Cardiac fibroblast (primary cell): ENCODE results near the gene WRNIP1.

Source experiments
- DNase-seq, 2 donors: peaks; one replicate each; pipeline versions ENCODE4 v3.0.0 to v3.0.0-alpha.2; 2010; ENCODE audit warnings: low read depth in 2 of 2
- H3K4me3 ChIP-seq, 2 donors: replicated peaks in 1 of 2; 1 replicate in 1 of 2; 2 replicates in 1 of 2; pipeline ENCODE4 v1.5.1; 2011; ENCODE audit warnings: low read depth in 2 of 2, low read length in 2 of 2, mild to moderate bottlenecking in 2 of 2, moderate library complexity in 1 of 2
- TF ChIP-seq, protein P1 (sequence below): IDR thresholded peaks from one replicate; pipeline ENCODE4 v1.5.1; 2011; ENCODE audit warnings: low read depth, mild to moderate bottlenecking, low read length, inconsistent platforms

Gene WRNIP1

DNA sequence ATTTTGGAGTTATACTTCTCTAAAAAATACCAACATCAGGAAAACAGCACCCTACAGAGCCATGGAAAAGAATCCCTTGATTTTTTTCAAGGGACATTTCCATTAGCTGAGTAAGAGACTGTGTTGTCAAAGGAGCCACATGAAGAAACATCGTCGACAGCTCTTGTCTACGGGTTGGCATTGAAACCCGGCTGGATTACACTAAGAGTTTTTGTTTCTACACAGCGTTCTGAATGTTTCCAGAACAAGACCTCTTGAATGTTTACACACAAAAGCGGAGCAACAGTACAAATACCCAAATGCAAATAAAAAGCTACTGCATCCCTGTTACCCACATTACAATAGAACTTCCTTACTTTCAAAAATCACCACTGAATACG is 12.1 kb upstream of the WRNIP1 start:
- DNase-seq: no peak
- H3K4me3 ChIP-seq: no peak overlapping the region
- TF ChIP-seq, protein P1, sequence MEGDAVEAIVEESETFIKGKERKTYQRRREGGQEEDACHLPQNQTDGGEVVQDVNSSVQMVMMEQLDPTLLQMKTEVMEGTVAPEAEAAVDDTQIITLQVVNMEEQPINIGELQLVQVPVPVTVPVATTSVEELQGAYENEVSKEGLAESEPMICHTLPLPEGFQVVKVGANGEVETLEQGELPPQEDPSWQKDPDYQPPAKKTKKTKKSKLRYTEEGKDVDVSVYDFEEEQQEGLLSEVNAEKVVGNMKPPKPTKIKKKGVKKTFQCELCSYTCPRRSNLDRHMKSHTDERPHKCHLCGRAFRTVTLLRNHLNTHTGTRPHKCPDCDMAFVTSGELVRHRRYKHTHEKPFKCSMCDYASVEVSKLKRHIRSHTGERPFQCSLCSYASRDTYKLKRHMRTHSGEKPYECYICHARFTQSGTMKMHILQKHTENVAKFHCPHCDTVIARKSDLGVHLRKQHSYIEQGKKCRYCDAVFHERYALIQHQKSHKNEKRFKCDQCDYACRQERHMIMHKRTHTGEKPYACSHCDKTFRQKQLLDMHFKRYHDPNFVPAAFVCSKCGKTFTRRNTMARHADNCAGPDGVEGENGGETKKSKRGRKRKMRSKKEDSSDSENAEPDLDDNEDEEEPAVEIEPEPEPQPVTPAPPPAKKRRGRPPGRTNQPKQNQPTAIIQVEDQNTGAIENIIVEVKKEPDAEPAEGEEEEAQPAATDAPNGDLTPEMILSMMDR: no peak

DNA sequence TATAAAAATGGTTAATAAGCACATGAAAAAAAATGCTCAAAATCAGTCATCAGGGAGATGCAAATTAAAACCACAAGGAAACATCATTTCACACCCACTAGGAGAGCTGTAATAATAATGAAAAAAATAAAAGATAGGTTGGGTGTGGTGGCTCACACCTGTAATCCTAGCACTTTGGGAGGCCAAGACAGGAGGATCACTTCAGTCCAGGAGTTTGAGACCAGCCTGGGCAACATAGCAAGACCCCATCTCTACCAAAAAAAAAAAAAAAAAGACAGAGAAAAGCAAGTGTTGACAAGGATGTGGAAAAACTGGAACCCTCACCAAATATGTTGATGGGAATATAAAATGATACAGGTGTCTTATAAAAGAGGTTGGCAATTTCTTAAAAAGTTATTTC is 11.4 kb upstream of the WRNIP1 start:
- DNase-seq: no peak
- no peak overlapping the region for H3K4me3 ChIP-seq
- TF ChIP-seq, protein P1: no peak

DNA sequence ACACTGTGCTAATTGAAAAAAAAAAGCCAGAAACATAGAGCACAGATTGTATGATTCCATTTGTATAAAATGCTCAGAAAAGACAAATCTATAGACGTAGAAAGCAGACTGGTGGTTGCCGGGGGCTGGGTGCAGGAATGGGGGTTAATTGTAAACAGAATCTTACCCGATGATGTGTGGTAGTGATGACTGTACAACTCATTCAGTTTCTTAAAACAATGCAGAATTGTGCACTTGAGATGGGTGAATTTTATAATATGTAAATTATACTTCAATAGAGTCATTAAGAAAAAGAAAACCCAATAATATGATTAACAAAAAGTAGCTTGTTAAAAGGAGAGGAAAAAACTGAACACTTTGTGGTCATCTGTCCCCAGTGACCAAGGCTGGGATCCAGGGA is 10.8 kb upstream of the WRNIP1 start:
- TF ChIP-seq, protein P1: no peak
- H3K4me3 ChIP-seq: no peak overlapping the region
- DNase-seq: no peak

DNA sequence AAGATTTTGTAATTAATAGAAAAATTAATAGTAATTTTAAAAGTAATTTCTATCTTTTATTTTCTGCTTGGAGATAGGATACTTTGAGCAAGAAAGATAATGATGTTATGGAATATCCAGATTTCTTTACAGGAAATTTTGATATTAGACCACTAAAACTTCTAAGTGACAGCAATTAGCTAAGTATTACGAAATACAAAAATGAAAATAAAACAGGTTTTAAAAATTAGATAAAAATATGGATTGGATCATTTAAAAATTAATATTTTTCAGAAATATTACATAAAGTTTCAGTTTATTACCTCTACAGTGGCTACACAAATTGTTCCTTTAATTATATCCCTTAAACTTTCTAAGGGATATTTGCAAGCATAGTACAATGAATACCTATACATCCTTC is 10.3 kb upstream of the WRNIP1 start:
- no peak overlapping the region for H3K4me3 ChIP-seq
- no peak for DNase-seq
- TF ChIP-seq, protein P1: no peak

DNA sequence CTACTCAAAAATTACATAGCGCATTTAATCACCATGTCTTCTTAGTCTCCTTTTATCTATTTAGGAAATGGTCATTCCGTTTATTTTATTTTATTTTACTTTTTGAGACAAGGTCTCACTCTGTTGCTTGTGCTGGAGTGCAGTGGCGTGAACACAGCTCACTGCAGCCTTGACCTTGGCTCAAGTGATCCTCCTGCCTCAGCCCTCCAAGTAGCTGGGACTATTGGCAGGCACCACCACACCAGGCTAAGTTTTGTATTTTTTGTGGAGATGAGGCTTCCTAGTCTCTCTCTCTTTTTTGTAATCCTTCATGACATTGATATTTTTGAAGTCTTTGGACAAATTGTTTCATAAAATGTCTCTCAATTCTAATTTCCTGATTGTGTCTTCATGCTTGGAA is 9.7 kb upstream of the WRNIP1 start:
- H3K4me3 ChIP-seq: no peak overlapping the region
- TF ChIP-seq, protein P1: no peak
- DNase-seq: no peak

DNA sequence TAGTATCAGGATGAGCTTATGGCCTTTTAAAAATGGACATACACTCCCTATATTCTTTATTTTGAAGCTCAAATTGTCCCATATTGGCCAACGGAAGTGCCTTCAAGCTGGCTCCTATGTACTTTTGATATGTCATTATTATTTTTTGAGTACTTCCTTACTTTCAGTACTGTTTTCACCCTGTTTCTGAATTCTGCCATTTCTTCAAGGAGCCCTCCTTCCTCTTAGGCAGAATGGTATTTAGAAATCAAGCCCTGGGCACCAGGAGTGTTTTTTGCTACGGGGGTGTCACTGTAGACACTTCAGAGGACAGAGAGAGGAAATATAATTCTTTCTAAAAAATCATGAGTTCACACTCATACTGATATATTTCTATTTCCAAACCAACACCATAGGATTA is 9.0 kb upstream of the WRNIP1 start:
- no peak for DNase-seq

More for the DNA sequence above, 9.0 kb upstream of the WRNIP1 start:
- TF ChIP-seq, protein P1: no peak
- no peak overlapping the region for H3K4me3 ChIP-seq
